GM12891 (cell line): ENCODE results near the gene SH3TC2. TPM values are rescaled to one million over a fixed set of nuclear protein-coding genes. Genes with fewer than 3 reads are reported as not detected.

Source experiments
- DNase-seq: peaks from one replicate; pipeline ENCODE4 v3.0.0; 2011; ENCODE audit warnings: low spot score; ENCODE audit not compliant: insufficient read length
- FAIRE-seq: peaks from 2 replicates; lab custom pipeline; 2011; peaks lifted over from hg19 to GRCh38; lab: Jason Lieb, UNC
- PAX5 ChIP-seq: IDR thresholded peaks from 2 replicates; pipeline ENCODE4 v1.6.1; 2011; ENCODE audit warnings: low read length, moderate library complexity, mild to moderate bottlenecking; ENCODE audit not compliant: insufficient read depth, severe bottlenecking
- POLR2A ChIP-seq: IDR thresholded peaks from 2 replicates; pipeline ENCODE4 v1.6.1; 2011; ENCODE audit warnings: low read depth, low read length, control low read depth
- POLR2AphosphoS5 ChIP-seq: IDR thresholded peaks from 2 replicates; pipeline ENCODE4 v1.6.1; 2011; ENCODE audit warnings: low read depth, low read length, control low read depth
- POU2F2 ChIP-seq: IDR thresholded peaks from 2 replicates; pipeline ENCODE4 v1.6.1; 2011; ENCODE audit warnings: low read depth, mild to moderate bottlenecking, control low read depth, low read length, moderate library complexity
- SPI1 ChIP-seq: IDR thresholded peaks from 2 replicates; pipeline ENCODE4 v1.6.1; 2011; ENCODE audit warnings: low read depth, low read length, control low read depth
- TAF1 ChIP-seq: IDR thresholded peaks from 2 replicates; pipeline ENCODE4 v1.6.1; 2011; ENCODE audit warnings: low read depth, low read length, control low read depth
- polyA plus RNA-seq: library from polyadenylated mRNA; unstranded; fragments of >200 nt; gene quantifications from one replicate; pipeline ENCODE4 v1.2.1, GENCODE V29; 2012; ENCODE audit warnings: low read depth, missing spikeins, inconsistent platforms; ENCODE audit not compliant: missing spikeins

Gene SH3TC2
- not detected for polyA plus RNA-seq

DNA sequence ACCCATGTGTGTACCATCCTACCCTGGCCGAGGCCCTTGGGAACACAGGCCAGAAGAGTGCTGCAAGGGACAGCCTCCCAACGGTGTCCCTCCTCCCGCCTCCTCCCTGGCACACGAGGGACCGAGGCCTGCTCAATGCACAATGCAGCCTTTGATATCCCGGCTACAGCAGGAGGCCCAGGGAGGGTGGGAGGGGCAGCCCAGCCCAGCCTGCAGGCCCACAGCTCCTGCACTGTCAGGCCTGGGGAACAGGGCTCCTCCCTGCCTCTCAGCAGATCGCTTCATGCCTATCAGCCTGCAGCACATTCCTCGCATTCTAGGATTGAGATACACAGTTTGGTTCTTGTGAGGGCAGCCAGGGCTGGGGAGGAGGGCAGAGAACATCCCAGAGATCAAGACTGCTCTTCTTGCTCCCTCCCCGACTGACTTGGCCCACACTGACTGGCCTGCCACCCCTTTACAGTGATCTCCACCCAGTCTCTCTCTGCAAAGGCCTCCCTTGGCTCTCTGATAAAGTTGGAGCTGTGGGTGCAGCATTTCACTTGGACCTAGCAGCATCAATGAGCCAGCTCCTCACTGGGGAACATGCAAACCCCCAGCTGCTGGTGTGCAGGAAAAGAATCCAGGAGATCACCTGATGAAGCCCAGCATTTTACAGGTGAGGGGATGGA lies at the start of gene SH3TC2:
SH3TC2 (minus strand) TSS at position 46 of the 671 bp plus-strand sequence; CDS start at position 6, 40 bp downstream.
- TF ChIP-seq POLR2A (no peak), PAX5 (no peak), TAF1 (no peak)
- DNase-seq: no peak
- no peak for FAIRE-seq

DNA sequence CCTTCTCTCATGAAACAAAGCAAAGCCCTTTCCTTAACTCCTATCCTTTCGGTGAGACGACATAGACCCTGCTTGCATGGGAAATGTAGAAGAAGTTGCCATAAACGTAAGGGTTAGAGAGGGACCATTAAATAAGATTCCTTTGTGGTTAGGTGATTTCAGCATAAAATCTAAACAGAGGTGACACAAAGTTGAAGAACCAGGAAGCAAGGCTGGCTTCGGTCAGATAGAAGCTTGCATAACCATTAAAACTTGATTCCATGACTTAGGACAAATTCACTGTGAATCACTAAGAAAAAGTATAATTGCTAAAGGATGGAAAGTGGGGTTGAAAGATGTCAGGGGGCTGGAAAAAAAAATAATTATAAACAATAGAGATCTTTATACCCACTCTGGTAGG lies 47.5 kb upstream of the SH3TC2 start:
- no peak for TF ChIP-seq TAF1
- TF ChIP-seq PAX5: no peak
- no peak for TF ChIP-seq SPI1
- TF ChIP-seq POU2F2: no peak
- no peak for TF ChIP-seq POLR2AphosphoS5
- no peak for TF ChIP-seq POLR2A
- DNase-seq: no peak
- FAIRE-seq: no peak

DNA sequence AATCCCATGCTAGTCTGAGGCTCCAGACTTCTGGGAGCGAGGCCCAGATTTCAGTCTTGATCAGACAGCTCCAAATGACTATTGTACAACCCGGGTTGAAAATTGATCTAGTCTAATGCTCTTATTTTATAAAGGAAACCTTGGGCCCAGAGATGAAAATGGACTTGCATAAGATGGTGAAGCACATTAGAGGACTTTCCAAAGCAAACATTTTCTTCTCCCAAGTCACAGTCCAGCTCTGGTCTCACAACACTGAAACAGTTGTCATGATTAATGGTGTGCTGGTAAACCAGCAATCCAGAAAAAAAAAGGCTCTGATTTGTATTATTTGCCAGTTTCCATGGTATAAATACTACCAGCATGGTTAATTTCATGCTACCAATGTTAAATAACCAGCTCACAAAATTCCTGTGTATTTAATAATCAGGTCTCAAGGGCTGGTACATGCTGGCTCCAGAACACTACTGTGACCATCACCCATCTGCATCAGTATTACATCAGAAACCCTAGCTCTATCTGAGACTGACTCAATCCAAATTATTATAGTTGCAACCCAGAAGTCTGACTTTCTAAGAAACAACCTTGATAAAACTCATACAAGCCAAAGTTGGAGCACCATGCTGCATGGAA lies 45.9 kb upstream of the SH3TC2 start:
- no peak for FAIRE-seq
- DNase-seq: no peak
- TF ChIP-seq POLR2AphosphoS5: no peak
- TF ChIP-seq TAF1: no peak
- no peak for TF ChIP-seq SPI1
- no peak for TF ChIP-seq PAX5
- TF ChIP-seq POU2F2: no peak
- no peak for TF ChIP-seq POLR2A

DNA sequence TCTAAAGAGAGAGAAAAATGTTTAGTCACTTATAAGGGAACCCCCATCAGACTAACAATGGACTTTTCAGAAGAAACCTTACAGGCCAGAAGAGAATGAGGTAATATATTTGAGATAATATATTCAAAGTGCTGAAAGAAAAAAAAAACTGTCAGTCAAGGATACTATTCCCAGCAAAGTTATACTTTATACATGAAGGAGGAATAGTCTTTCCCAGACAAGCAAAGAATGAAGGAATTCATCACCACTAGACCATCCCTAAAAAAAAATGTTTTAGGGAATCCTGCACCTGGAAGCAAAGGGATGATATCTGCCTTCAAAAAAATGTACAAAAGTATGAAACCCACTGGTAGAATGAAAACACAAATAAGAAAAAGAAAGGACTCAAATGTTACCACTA lies 37.5 kb upstream of the SH3TC2 start:
- DNase-seq (no peak), FAIRE-seq (no peak)
- no peak for TF ChIP-seq SPI1
- no peak for TF ChIP-seq TAF1
- no peak for TF ChIP-seq POU2F2

- FAIRE-seq (no peak), DNase-seq (no peak)
- no peak for TF ChIP-seq TAF1
- no peak for TF ChIP-seq PAX5
- TF ChIP-seq POLR2A: no peak
- no peak for TF ChIP-seq POLR2AphosphoS5
- no peak for TF ChIP-seq SPI1
- no peak for TF ChIP-seq POU2F2
Measured at GRCh38 chr5:149099920-149100319, 37.1 kb upstream of the SH3TC2 start.

GRCh38 chr5:149094996-149095395 lies 32.1 kb upstream of the SH3TC2 start:
- FAIRE-seq (no peak), DNase-seq (no peak)
- TF ChIP-seq POU2F2 (no peak), POLR2AphosphoS5 (no peak), POLR2A (no peak), TAF1 (no peak), PAX5 (no peak), SPI1 (no peak)

DNA sequence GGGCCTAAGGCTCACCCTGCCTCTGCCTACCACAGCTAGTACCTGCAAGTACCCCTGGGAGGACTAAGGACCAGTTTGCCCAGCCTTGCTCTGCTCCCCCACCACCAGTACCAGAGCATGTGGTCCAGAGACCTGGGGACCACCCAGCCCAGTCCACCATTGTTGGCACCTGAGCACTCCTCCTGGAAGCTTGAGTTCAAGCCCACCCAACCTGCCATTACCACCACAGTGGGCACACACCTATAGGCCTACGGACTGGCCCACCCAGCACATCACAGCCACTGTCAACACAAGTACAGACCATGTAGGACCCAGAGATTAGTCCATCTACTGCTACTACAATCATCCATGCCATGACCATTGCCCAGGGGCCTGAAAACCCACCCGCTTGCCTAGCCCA lies 30.8 kb upstream of the SH3TC2 start:
- TF ChIP-seq POLR2A (no peak), TAF1 (no peak), POU2F2 (no peak), POLR2AphosphoS5 (no peak), SPI1 (no peak), PAX5 (no peak)
- FAIRE-seq: no peak

GRCh38 chr5:149089796-149090195 lies 26.9 kb upstream of the SH3TC2 start:
- DNase-seq (no peak), FAIRE-seq (no peak)
- TF ChIP-seq POU2F2: no peak
- TF ChIP-seq SPI1: no peak
- no peak for TF ChIP-seq PAX5
- no peak for TF ChIP-seq POLR2A
- no peak for TF ChIP-seq POLR2AphosphoS5
- no peak for TF ChIP-seq TAF1

More for the DNA sequence above, 30.8 kb upstream of the SH3TC2 start:
- no peak for DNase-seq

DNA sequence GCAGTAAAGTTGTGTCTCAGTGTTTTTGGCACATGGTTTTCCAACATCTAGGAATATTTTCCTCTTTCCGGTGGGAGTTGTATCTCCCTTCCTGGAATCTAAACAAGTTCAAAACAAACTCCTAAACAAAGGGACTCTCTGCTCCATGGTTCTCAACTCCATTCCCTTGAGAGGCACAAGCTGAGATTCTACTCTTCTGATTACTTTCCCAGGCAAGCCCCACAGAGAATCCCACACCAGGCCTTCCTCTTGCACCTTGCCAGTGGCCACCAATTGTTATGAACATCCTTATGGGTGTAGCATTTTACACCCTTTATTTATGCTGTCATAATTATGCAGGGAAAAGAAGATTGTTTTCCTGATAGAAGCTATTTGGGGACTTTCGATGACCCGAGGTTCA lies 25.8 kb upstream of the SH3TC2 start:
- no peak for DNase-seq
- FAIRE-seq: no peak
- TF ChIP-seq SPI1 (no peak), POLR2AphosphoS5 (no peak), POU2F2 (no peak), PAX5 (no peak), TAF1 (no peak), POLR2A (no peak)
